Posterior vena cava (tissue), 2 donors: Measurements from ENCODE around the gene TMEM109. TPM values are rescaled to one million over a fixed set of nuclear protein-coding genes. Genes with fewer than 3 reads are reported as not detected.

Experiments used
- DNase-seq: peaks from one replicate; pipeline ENCODE4 v3.0.0-alpha.2; 2020; ENCODE audit warnings: low spot score
- intact Hi-C, 2 donors: fragments of 100-400 bp; cut with DNase I; formaldehyde crosslinking; loops; one replicate each; pipeline versions ENCODE4 v1.14.1 to v1.14.2; 2022 to 2023
- total RNA-seq, 2 donors: library from RNA; stranded (reverse); fragmentation: NEBNext Ultra II Directional; extraction: Animal tissue kit (Norgen Biotek cat#: 25700); gene quantifications; one replicate each; pipeline ENCODE4 v1.2.1, GENCODE V29; 2021
- donor health status: DM: yes; HTN: yes; CAD: no.
- donor health status: DM: yes; HTN: yes; CAD: no.

TMEM109 gene
- total RNA-seq, 2 donors from 2014 or later = 118 to 125 TPM

- intact Hi-C loops = no loop called here
- DNase-seq = peak; percentile 88
Measured at GRCh38 chr11:60950933-60951605, 37.1 kb downstream of the TMEM109 start.

GRCh38 chr11:60951606-60951903 is 37.6 kb downstream of the TMEM109 start:
- intact Hi-C loops = no loop called here
- DNase-seq = no peak

- intact Hi-C loops = no loop called here
- peak; percentile 92 for DNase-seq
Measured at GRCh38 chr11:60951904-60952741, 38.2 kb downstream of the TMEM109 start, which contains the start of gene SLC15A3. SLC15A3 (minus strand) TSS chr11:60952176; CDS start chr11:60951551, 625 bp downstream.

- intact Hi-C loops = no loop called here
- no peak for DNase-seq
Measured at GRCh38 chr11:60952742-60953170, 38.8 kb downstream of the TMEM109 start.

- intact Hi-C loops = no loop called here
- DNase-seq = no peak
Measured at GRCh38 chr11:60953781-60954180, 39.8 kb downstream of the TMEM109 start.

- intact Hi-C loops = no loop called here
- DNase-seq = no peak
Measured at GRCh38 chr11:60954421-60954820, 40.5 kb downstream of the TMEM109 start.

GRCh38 chr11:60955571-60955970 is 41.6 kb downstream of the TMEM109 start:
- no peak for DNase-seq
- intact Hi-C loops = no loop called here

GRCh38 chr11:60957188-60957587 is 43.2 kb downstream of the TMEM109 start:
- DNase-seq = no peak

GRCh38 chr11:60959431-60959830 is 45.5 kb downstream of the TMEM109 start:
- intact Hi-C loops = no loop called here
- no peak for DNase-seq

More at GRCh38 chr11:60957188-60957587, 43.2 kb downstream of the TMEM109 start:
- intact Hi-C loops = no loop called here

GRCh38 chr11:60960405-60960804 is 46.4 kb downstream of the TMEM109 start:
- intact Hi-C loops = loop anchor here in 1 of 2 donors (10.0 kb wide), 1 partner anchor 184 kb away; no protein-coding TSS in a partner anchor
- no peak for DNase-seq

- DNase-seq = no peak
- intact Hi-C loops = loop anchor here in 1 of 2 donors (10.0 kb wide), 1 partner anchor 180 kb away; no protein-coding TSS in a partner anchor
Measured at GRCh38 chr11:60964801-60965200, 50.8 kb downstream of the TMEM109 start.

GRCh38 chr11:60966890-60967289 is 52.9 kb downstream of the TMEM109 start:
- no peak for DNase-seq
- intact Hi-C loops = loop anchor here in 1 of 2 donors (10.0 kb wide), 1 partner anchor 178 kb away; no protein-coding TSS in a partner anchor

GRCh38 chr11:60968223-60968622 is 54.3 kb downstream of the TMEM109 start:
- intact Hi-C loops = loop anchor here in 1 of 2 donors (10.0 kb wide), 1 partner anchor 177 kb away; no protein-coding TSS in a partner anchor
- no peak for DNase-seq

- intact Hi-C loops = no loop called here
- DNase-seq = peak; percentile 87
Measured at GRCh38 chr11:60970369-60970774, 56.4 kb downstream of the TMEM109 start.

- DNase-seq = no peak
- intact Hi-C loops = no loop called here
Measured at GRCh38 chr11:60970890-60971289, 56.9 kb downstream of the TMEM109 start.

GRCh38 chr11:60971520-60971919 is 57.6 kb downstream of the TMEM109 start, which contains the start of gene CD6:
CD6 (plus strand) TSS chr11:60971680; CDS start chr11:60971866, 186 bp downstream.
- intact Hi-C loops = no loop called here
- no peak for DNase-seq

- no peak for DNase-seq
- intact Hi-C loops = no loop called here
Measured at GRCh38 chr11:60972182-60973030, 58.4 kb downstream of the TMEM109 start.
